ENCODE measurements around the gene CX3CL1. TPM values are rescaled to one million over a fixed set of nuclear protein-coding genes. Genes with fewer than 3 reads are reported as not detected.

Gene CX3CL1
- 0.91 TPM in 1 of 2 replicates, not detected in the other for total RNA-seq

DNA sequence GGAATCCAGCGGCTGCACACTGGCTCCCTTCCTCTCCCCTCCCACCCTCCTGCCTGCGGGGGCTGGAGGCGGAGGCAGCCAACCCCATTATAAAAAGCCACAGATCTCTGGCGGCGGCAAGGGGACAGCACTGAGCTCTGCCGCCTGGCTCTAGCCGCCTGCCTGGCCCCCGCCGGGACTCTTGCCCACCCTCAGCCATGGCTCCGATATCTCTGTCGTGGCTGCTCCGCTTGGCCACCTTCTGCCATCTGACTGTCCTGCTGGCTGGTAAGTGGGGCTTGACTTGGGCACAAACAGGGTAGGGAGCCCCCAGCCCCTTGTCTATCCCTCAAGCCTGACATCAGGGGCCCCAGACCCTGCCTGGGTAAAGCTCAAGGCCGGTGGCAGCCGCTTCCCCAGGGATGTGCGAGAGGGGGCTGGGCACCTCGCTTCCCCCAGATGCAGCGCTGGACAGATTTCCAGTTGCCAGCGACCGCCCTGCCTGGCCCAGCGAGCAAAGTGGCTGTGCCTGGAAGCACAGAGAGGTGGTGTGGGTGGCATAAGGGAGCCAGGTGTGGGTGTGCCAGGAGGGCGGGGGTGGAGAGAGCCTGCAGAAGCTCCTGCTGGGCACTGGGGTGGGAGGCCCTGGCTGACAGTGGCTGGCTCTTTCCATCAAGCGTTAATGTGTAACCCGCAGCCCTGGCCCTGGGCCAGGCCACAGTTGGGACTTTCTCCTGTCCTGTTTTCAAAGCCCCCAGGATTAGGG is at the start of gene CX3CL1:
Gene CX3CL1 (plus strand): TSS at position 119 of the 745 bp plus-strand sequence. CDS start 79 bp downstream, at position 198.

DNA sequence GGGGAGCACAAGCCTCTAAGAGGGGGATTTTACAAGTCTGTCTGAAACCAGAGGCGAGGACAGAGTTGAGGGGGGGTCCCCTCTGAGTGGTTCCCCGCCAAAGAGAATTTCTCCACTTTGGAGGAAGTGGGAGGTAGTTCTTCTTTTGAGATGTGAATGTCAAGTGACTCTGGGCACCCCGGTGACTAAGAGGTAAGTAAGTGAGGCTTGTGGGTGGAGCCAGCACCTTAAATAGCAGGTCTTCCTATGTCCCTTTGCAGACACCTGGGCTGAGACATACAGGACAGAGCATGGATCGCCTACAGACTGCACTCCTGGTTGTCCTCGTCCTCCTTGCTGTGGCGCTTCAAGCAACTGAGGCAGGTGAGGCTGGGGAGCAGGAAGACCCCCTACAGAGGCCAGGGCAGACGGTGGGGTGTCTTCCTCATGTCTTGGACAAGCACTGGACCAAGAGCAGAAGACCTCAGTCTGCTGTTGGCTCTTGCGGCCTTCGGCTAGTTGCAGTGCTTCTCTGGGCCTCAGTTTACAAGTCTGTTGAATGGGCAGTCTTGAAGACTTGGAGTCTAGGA is 13.7 kb upstream of the CX3CL1 start, which contains the start of gene CCL22:
Gene CCL22 (plus strand): TSS at position 257 of the 569 bp plus-strand sequence. CDS start 34 bp downstream, at position 291.

DNA sequence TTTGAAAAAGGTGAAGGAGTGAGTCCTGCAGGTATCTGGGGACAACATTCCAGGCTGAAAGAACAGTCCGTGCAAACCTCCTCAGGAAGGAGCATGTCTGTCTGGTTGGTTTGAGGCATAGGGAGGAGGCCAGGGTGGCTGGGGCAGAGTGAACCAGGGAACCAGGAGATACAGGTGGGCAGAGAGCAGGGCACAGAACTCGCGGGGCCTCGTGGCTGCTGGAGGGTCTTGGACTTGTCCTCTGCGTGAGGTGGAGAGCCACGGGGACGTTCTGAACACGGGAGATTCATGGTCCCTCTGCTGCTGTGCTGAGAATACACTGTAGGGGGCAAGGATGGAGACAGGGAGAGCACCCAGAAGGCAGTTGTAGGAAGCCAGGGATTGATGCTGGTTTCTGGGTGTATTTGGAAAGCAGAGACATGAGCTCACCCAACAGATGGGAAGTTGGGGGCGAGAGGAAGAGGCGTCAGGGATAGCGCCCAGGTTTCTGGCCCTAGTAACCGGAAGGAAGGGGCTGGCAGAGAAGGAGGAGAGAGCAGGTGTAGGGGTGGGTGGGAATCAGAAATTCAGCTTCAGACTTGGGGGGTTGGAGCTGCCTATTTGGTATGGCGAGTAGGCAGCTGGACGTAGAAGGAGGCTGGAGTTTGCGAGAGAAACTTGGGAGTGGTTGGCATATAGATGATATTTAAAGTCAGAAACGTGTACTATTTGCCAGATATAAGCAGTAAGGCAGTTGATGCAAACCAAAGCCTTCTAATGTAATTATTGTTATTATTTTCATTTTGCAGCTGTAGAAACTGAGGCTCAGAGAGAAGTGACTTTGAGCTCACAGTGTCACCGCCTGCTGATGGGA is 31.9 kb downstream of the CX3CL1 start, which contains the start of gene CCL17:
Gene CCL17 (plus strand): TSS at position 803 of the 853 bp plus-strand sequence. CDS start 9,166 bp downstream, outside the sequence.

Other genes with a start within 250 kb of the CX3CL1 start
- 52.6 and 52.9 TPM in 2 replicates for gene PSME3IP1, start 186.5 kb upstream of the CX3CL1 start, total RNA-seq
- 33.4 and 37.3 TPM in 2 replicates for gene RSPRY1, start 186.2 kb upstream of the CX3CL1 start, total RNA-seq
- 59.6 and 62.4 TPM in 2 replicates for gene ARL2BP, start 127.2 kb upstream of the CX3CL1 start, total RNA-seq
- 0.91 TPM in 1 of 2 replicates, not detected in the other for gene PLLP, start 87.8 kb upstream of the CX3CL1 start, total RNA-seq
- not detected in 2 replicates for gene CCL22, start 13.7 kb upstream of the CX3CL1 start, total RNA-seq
- not detected in 2 replicates for gene CCL17, start 32.3 kb downstream of the CX3CL1 start, total RNA-seq
- gene CIAPIN1, start 74.9 kb downstream of the CX3CL1 start, total RNA-seq = 43.2 and 43.6 TPM in 2 replicates
- 27.2 and 44.6 TPM in 2 replicates for gene COQ9, start 75.0 kb downstream of the CX3CL1 start, total RNA-seq
- 111 and 116 TPM in 2 replicates for gene POLR2C, start 90.2 kb downstream of the CX3CL1 start, total RNA-seq
- gene DOK4, start 114.0 kb downstream of the CX3CL1 start, total RNA-seq = 26.4 and 29.0 TPM in 2 replicates
- gene CCDC102A, start 164.1 kb downstream of the CX3CL1 start, total RNA-seq = 12.5 and 18.7 TPM in 2 replicates
- gene ADGRG5, start 170.2 kb downstream of the CX3CL1 start, total RNA-seq = not detected in 2 replicates

All from epithelial cell of alveolus of lung (primary cell).